ENCODE data around the gene FOS. TPM values are rescaled to one million over a fixed set of nuclear protein-coding genes. Genes with fewer than 3 reads are reported as not detected.

FOS gene
- total RNA-seq, 1 experiment from 2014 or later, result 23.9 TPM

- Mint-ChIP-seq H3K27ac (no peak overlapping the region), H3K36me3 (no peaks in the 10 kb centered on the region), H3K4me1 (no peaks in the 10 kb centered on the region), H3K9me3 (no peaks in the 10 kb centered on the region), H3K4me3 (no peak overlapping the region), H3K27me3 (ENCODE audit: low read depth) (no peaks in the 10 kb centered on the region; the same call in 1 of the 2 replicates)
- ChIA-PET POLR2A (no interaction called here), CTCF (interaction anchor here (0.7 to 1.6 kb wide), 5 partner anchors 19 to 232 kb away, joined by 3 to 7 read pairs (median 4); no protein-coding TSS in a partner anchor)
- ATAC-seq, result no peak
- DNase-seq (ENCODE audit: low spot score), result no peak
- no peak for TF ChIP-seq ZSCAN18 (CRISPR knock-in tag; IDR thresholded peaks at IDR 0.05)
These were observed 50.0 kb downstream of the FOS start for GRCh38 chr14:75328558-75329155.

DNA sequence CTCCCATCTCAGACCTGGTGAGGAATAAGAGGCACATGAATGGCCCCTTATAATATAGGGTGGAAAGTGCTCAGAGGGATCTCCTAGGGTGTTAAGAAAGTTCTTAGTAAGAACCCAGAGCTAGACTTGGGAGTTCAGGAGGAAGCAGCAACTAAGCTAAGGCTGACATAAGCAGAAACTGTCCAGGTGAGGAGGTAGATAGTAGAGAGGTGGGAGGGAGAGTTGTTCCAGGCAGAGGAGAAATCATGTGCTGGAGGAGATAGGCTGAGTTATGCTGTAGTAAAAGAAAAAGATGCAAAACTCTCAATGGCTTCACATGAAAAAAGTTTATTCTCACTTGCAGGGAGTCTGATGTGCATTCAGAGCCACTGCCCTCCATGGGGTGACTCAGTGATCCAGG lies 50.7 kb downstream of the FOS start:
- DNase-seq (ENCODE audit: low spot score), result no peak
- no peak overlapping the region for H3K4me3 Mint-ChIP-seq
- H3K27me3 Mint-ChIP-seq (ENCODE audit: low read depth), result no peaks in the 10 kb centered on the region; the same call in 1 of the 2 replicates
- H3K9me3 Mint-ChIP-seq, result no peaks in the 10 kb centered on the region
- H3K27ac Mint-ChIP-seq, result no peak overlapping the region
- no peaks in the 10 kb centered on the region for H3K4me1 Mint-ChIP-seq
- no peak for ATAC-seq
- no peaks in the 10 kb centered on the region for H3K36me3 Mint-ChIP-seq
- ChIA-PET POLR2A (no interaction called here), CTCF (interaction anchor here (0.8 to 1.6 kb wide), 3 partner anchors 22 to 159 kb away, joined by 3 to 7 read pairs (median 4); no protein-coding TSS in a partner anchor)
- TF ChIP-seq, protein P1, sequence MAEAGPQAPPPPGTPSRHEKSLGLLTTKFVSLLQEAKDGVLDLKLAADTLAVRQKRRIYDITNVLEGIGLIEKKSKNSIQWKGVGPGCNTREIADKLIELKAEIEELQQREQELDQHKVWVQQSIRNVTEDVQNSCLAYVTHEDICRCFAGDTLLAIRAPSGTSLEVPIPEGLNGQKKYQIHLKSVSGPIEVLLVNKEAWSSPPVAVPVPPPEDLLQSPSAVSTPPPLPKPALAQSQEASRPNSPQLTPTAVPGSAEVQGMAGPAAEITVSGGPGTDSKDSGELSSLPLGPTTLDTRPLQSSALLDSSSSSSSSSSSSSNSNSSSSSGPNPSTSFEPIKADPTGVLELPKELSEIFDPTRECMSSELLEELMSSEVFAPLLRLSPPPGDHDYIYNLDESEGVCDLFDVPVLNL (CRISPR knock-in tag; IDR thresholded peaks at IDR 0.05; ENCODE audit: borderline replicate concordance, low read depth), result no peak
- no peak for TF ChIP-seq NR3C1 (CRISPR knock-in tag; conservative IDR thresholded peaks at IDR 0.05; ENCODE audit: low read depth)
- TF ChIP-seq CREB1 (CRISPR knock-in tag; IDR thresholded peaks at IDR 0.05), result no peak
- no peak for TF ChIP-seq IRF2 (CRISPR knock-in tag; IDR thresholded peaks at IDR 0.05; ENCODE audit: borderline replicate concordance, low read depth)
- TF ChIP-seq SMAD4 (CRISPR knock-in tag; IDR thresholded peaks at IDR 0.05), result no peak
- no peak for TF ChIP-seq NFATC4 (CRISPR knock-in tag; IDR thresholded peaks at IDR 0.05)

DNA sequence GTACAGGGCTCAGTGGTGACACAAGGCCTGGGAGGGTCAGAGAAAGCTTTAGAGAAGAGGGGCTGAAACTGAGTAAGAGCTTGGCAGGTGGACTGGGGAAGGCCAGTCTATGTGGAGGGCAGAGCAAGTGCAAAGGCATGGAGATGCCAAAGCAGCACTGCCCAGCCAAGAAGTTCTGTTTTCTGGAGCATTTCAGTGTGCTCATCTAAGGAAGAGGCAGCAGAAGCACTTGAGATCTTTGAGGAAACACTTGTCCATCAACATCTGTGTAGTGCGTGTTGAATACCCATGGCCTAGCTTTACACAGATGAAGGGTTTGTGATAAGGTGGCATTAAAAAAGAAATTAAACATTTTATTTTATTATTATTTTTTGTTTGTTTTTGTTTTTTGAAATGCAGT lies 52.8 kb downstream of the FOS start:
- no peak for ATAC-seq
- POLR2A ChIA-PET, result no interaction called here
- H3K27ac Mint-ChIP-seq, result no peak overlapping the region
- no peak overlapping the region for H3K4me3 Mint-ChIP-seq
- H3K4me1 Mint-ChIP-seq, result no peaks in the 10 kb centered on the region
- H3K9me3 Mint-ChIP-seq, result peaks cover 1% of the 10 kb centered on the region
- no peaks in the 10 kb centered on the region for H3K36me3 Mint-ChIP-seq
- CTCF ChIA-PET, result no interaction called here
- H3K27me3 Mint-ChIP-seq (ENCODE audit: low read depth), result no peaks in the 10 kb centered on the region; the same call in 1 of the 2 replicates
- no peak for DNase-seq (ENCODE audit: low spot score)
- TF ChIP-seq TEAD1 (CRISPR knock-in tag; IDR thresholded peaks at IDR 0.05), result no peak
- no peak for TF ChIP-seq ZNF423 (CRISPR knock-in tag; IDR thresholded peaks at IDR 0.05)
- TF ChIP-seq JAZF1 (CRISPR knock-in tag; IDR thresholded peaks at IDR 0.05), result no peak
- TF ChIP-seq RELA (CRISPR knock-in tag; IDR thresholded peaks at IDR 0.05; ENCODE audit: borderline replicate concordance), result no peak
- TF ChIP-seq, protein P2, sequence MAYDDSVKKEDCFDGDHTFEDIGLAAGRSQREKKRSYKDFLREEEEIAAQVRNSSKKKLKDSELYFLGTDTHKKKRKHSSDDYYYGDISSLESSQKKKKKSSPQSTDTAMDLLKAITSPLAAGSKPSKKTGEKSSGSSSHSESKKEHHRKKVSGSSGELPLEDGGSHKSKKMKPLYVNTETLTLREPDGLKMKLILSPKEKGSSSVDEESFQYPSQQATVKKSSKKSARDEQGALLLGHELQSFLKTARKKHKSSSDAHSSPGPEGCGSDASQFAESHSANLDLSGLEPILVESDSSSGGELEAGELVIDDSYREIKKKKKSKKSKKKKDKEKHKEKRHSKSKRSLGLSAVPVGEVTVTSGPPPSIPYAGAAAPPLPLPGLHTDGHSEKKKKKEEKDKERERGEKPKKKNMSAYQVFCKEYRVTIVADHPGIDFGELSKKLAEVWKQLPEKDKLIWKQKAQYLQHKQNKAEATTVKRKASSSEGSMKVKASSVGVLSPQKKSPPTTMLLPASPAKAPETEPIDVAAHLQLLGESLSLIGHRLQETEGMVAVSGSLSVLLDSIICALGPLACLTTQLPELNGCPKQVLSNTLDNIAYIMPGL (CRISPR knock-in tag; IDR thresholded peaks at IDR 0.05), result no peak
- no peak for TF ChIP-seq SP1 (CRISPR knock-in tag; conservative IDR thresholded peaks at IDR 0.05)
- TF ChIP-seq NR1H2 (CRISPR knock-in tag; IDR thresholded peaks at IDR 0.05), result no peak
- TF ChIP-seq NR3C1 (CRISPR knock-in tag; conservative IDR thresholded peaks at IDR 0.05; ENCODE audit: low read depth), result no peak
- no peak for TF ChIP-seq ETV6 (CRISPR knock-in tag; IDR thresholded peaks at IDR 0.05)
- no peak for TF ChIP-seq ZMAT4 (CRISPR knock-in tag; IDR thresholded peaks at IDR 0.05)
- TF ChIP-seq, protein P1 (CRISPR knock-in tag; IDR thresholded peaks at IDR 0.05; ENCODE audit: borderline replicate concordance, low read depth), result no peak
- TF ChIP-seq, protein P3, sequence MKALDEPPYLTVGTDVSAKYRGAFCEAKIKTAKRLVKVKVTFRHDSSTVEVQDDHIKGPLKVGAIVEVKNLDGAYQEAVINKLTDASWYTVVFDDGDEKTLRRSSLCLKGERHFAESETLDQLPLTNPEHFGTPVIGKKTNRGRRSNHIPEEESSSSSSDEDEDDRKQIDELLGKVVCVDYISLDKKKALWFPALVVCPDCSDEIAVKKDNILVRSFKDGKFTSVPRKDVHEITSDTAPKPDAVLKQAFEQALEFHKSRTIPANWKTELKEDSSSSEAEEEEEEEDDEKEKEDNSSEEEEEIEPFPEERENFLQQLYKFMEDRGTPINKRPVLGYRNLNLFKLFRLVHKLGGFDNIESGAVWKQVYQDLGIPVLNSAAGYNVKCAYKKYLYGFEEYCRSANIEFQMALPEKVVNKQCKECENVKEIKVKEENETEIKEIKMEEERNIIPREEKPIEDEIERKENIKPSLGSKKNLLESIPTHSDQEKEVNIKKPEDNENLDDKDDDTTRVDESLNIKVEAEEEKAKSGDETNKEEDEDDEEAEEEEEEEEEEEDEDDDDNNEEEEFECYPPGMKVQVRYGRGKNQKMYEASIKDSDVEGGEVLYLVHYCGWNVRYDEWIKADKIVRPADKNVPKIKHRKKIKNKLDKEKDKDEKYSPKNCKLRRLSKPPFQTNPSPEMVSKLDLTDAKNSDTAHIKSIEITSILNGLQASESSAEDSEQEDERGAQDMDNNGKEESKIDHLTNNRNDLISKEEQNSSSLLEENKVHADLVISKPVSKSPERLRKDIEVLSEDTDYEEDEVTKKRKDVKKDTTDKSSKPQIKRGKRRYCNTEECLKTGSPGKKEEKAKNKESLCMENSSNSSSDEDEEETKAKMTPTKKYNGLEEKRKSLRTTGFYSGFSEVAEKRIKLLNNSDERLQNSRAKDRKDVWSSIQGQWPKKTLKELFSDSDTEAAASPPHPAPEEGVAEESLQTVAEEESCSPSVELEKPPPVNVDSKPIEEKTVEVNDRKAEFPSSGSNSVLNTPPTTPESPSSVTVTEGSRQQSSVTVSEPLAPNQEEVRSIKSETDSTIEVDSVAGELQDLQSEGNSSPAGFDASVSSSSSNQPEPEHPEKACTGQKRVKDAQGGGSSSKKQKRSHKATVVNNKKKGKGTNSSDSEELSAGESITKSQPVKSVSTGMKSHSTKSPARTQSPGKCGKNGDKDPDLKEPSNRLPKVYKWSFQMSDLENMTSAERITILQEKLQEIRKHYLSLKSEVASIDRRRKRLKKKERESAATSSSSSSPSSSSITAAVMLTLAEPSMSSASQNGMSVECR (CRISPR knock-in tag; IDR thresholded peaks at IDR 0.05; ENCODE audit: borderline replicate concordance), result no peak
- TF ChIP-seq, protein P4, sequence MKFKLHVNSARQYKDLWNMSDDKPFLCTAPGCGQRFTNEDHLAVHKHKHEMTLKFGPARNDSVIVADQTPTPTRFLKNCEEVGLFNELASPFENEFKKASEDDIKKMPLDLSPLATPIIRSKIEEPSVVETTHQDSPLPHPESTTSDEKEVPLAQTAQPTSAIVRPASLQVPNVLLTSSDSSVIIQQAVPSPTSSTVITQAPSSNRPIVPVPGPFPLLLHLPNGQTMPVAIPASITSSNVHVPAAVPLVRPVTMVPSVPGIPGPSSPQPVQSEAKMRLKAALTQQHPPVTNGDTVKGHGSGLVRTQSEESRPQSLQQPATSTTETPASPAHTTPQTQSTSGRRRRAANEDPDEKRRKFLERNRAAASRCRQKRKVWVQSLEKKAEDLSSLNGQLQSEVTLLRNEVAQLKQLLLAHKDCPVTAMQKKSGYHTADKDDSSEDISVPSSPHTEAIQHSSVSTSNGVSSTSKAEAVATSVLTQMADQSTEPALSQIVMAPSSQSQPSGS (CRISPR knock-in tag; IDR thresholded peaks at IDR 0.05; ENCODE audit: borderline replicate concordance, low read depth), result no peak

Data from WTC11 (cell line).